Left hindlimb (tissue), 1 donor: ENCODE measurements around the gene RFC2.

Experiments
- DNase-seq: peaks from one replicate; pipeline ENCODE4 v3.0.0-alpha.2; 2018

Gene RFC2

DNA sequence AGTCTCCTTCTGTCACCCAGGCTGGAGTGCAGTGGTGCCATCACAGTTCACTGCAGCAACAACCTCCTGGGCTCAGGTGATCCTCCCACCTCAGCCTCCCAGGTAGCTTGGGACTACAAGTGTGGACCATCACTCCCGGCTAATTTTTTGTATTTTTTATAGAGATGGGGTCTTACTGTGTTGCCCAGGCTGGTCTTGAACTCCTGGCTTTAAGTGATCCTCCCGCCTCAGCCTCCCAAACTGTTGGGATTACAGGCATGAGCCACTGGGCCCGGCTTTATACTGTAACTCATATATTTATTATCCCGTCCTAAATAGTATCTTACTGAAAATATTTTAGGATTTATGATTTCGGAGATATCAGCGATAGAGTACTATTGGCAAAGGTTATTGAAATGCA, 69.2 kb downstream of the RFC2 start:
- no peak for DNase-seq

DNA sequence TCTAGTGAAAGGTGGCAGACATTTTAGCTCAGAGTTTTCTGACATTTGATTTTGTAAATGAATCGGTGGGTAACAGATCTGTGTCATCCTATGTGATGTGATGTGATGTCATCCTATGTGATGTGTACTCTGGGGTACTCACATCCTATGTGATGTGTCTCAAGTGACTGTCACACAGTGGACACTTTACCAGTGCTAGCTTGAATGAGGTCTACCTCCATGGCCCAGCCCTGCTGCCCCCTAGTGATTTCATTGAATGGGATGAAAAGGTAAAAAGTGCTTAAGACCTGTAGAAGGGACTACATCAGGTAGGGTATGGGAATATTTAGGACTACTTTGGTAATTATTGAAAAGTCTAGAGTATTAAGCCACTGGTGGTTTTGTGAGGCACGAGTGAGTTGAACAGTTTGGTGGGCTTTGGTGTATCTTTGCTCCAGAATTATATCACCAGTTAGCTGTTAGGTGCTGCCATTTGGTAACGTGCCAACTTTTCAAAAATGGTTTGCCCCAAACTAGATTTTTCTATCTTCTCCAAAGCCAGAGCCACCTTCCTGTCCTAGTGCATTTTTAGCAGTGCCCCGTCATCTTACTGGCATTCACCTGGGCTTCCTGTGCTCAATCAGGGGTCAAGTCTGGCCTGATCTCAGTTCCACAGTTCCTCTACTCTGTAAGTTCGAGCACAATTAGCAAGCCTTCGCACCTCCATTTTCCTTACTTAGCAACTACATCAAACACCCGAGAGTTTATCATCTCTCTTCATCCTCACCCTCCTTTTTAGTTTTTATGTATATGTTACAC, 70.3 kb downstream of the RFC2 start:
- DNase-seq, result no peak

DNA sequence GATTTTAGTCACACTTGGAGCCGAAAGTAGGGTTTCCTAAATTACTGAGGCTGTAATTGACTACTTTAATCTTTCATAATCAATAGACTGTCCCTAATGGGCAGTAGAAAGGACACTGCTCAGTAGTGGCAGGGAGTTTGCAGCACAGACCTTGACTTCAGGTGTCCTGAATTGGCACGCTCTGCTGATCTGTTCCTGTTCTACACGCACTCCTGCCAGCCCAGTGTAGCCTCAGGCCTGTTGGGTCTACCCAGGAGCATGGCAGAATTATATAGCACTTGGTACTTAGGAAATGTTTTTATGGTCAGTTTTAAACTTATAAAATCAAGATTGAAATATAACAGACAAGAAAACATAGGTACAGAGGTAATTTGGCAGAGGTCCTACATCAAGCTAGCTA, 71.1 kb downstream of the RFC2 start:
- no peak for DNase-seq

DNA sequence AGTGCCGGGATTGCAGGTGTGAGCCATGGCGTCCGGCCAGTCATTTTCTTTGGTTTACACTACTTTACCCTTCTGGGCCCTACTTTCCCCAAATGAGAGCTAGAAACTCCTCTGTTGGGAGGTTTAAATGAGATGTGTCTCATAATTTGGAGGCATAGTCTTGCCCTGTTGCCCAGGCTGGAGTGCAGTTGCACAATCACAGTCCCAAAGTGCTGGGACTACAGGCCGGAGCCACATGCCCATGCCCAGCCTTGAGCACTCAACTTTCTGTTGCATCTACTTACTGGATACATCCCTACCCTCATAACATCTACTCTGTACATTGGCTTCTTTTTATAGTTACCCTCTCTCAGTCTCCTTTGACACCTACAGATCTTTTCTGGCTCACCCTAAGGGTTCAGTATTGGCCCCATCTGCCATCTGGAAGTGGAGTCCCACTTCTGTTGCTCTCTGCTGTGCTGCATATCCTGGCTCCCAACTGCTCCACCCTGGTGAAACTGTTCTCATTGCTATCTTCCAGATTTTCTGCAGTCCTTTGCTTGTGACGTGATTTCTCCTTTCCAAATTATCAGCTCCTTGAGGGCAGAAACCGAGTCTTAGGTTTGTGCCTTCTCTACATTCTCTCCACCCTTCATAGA, 71.6 kb downstream of the RFC2 start:
- DNase-seq, result no peak

DNA sequence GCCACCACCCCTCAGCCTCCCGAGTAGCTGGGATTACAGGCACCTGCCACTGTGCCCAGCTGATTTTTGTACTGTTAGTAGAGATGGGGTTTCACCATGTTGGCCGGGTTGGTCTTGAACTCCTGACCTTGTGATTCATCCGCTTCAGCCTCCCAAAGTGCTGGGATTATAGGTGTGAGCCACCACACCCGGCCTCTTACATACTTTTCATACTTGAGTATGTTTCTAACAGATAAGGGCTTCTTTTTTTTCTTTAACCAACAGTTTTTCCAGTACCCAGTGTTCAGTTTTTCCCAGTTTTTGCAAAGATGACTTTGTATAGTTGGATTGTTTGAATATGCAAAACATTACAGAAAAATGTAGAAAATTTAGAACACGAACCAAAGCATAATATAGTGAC, 72.4 kb downstream of the RFC2 start:
- no peak for DNase-seq
